Glomerular visceral epithelial cell (primary cell): Measurements from ENCODE around the gene IL34.
A peak's percentile ranks its signal among the peaks of the same experiment; 100 is the strongest.

ENCODE experiments used
- DNase-seq: peaks from one replicate; pipeline ENCODE4 v3.0.0-alpha.2; 2016; ENCODE audit errors: extremely low spot score

The IL34 gene

DNA sequence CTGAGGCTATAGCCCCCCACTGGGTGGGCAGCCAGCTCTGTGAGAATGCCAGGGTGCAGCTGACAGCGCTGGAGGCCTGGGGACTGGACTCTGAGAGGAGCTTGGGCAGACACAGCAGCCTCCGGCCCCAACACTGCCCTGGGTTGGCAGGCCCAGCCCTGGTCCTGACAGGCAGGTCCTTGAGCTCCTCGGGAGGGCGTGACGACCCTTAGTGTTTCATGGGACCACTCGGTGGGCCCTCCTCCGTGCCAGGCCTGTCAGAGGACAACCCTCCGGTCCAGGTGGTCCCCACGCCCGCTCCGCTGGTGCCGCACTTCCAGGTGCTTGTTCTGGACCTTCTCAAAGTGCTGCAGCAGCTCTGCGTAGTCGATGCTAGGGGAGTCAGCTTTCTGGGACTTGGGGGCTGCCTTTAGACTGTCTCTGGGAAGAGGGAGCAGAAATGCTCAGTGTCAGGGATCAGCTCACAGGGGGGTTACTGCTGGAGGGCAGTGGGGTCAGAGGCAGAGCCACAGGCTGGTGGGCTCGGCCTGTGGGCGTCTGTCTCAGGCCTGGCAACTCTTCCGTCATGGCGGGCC lies 41.4 kb downstream of the IL34 start:
- no peak for DNase-seq

DNA sequence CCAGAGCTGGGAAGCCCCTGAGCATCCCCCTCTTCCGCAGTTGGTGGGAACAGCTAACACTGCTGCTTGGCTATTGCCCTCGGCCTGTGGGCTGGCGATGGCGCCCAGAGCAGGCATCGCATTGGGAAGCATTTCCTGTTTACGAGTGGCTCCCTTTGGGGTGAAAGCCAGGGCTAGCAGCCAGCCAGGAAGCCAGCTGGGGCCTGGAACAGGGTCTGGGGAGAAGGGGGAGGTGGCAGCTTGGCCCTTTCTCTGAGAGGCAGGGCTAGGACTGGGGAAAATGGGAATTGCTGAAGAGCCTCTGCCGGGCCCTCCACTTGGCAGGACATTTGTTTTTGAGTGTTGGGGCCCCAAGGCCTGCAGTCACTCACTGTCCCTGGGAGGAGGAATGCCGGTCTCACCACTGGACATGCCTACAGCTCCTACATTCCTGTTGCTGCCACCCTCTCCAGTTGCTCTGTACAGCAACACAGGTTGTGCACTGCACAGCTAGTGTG lies 41.9 kb downstream of the IL34 start:
- no peak for DNase-seq

GRCh38 chr16:70689035-70689969 lies 42.9 kb downstream of the IL34 start:
- no peak for DNase-seq

DNA sequence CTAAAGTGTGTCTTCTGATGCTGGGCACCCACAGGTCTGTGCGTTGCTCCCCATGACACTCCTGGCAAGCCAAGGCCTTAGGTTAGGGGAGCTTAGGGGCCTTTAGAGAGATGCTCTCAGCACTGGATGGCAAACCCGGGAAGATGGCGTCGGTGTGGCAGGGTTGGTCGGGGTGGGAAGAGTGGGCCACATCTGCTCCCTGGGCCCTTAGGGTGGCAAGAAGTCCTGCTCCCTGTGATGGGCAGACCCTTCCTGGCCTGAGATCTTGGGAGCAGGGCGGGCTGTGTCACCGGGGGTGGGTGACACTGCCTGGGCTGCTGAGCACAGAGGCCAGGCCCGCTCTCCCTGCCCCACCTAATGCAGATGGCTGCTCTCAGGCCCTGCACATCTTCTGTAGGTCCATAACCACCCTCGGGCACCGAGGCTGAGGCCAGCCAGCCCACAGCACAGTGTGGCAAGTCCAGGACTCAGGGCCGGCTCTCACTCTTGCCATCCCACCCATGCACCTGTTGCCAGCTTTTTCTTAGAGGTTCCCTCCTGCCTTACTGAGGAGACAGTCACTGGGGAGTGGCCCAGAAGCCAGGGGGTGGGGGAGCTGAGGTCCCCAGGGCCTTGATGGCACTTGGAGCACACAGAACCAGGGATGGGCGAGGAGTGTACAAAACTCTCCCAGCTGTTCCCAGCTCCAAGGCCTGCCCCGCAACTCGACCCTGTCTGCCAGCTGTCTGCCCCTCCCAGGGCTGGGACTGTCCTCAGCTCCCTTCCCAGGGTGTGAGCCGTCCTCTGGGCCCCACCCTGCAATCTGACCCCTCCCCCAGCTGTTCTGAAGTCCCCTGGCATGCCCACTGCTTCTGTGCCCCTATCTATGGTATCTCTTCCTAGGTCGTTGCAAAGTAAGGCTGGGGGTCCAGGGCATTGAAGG lies 43.9 kb downstream of the IL34 start:
- DNase-seq, result no peak

DNA sequence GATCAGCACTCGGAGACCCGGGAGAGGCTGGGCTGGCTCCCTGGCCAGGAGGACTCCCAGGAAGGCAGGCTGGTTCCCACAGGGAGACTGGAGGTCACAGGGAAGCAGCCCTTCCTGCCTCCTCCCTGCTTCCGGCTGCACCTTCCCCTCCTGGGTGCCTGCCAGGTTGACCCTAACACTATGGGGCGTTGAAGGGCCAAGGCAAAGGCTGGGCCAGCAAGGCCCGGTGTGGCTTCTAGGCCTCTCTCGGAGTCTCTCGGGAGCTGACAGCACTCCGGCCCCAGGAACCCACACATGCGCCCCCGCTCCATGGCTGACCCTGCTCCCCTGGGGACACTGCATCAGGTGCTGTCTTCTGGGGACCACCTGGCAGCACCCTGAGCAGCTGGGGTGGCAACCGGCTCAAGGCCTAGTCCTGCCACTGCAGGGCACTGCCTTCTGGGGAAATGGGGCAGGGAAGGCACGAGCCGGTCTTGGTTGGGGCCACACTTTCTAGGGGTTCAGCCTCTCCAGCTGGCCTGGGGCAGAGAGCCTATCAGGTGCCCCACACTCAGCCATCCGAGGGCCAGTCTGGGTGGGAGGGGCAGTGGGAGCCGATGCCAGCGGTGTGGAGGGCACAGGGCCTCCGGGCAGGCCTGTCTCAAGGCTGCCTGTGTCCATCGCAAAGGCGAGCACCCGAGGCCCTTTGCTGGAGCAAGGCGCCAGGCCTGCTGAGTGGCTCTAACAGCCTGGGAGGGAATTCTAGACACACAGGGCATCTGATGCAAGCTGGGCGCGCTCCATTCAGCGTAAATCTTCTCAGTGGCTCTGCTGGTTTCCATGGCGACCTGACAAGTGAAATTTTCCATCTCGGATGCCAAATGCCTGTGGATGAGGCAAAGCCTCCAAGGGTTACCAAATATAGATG lies 45.1 kb downstream of the IL34 start:
- no peak for DNase-seq

- no peak for DNase-seq
Observed at GRCh38 chr16:70692130-70692872, 45.9 kb downstream of the IL34 start.

DNA sequence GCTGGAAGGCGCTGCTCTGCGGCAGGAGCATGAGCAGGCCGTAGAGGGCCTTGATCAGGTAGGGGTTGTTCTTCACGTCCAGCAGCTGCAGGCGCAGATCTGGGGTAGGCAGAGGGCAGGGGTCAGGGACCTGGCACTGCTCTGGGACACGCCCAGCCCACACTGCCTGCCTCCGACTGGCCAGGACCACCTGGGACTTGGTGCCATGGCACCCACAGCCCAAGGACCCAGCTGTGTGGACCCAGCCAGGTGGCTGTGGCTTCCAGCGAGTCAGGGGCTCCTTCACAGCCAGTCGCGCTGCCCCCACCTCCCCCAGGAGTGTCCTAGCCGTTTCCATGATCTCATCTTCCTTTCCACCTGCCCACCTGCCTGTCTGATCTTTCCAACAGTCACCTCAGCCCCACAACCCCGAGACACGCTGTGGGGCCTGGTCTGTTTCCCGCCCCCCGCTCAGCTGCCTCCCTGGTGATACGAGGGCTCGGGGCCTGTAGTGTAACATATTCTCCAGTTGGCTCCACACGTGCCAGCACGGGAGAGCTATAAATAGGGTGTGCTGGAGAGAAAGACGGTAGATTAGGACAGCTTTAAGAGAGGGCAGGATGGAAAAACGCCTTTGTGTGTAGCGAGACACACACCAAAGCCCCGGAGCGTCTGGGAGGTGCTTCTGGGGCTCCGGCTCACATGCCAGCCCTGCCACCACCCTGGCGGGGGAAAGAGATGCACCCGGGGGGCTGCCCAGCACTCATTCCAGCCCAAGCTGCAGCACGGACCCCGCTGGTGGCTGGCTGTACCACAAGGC lies 46.7 kb downstream of the IL34 start:
- no peak for DNase-seq

GRCh38 chr16:70694088-70694867 lies 47.9 kb downstream of the IL34 start:
- DNase-seq, result peak; percentile 91

DNA sequence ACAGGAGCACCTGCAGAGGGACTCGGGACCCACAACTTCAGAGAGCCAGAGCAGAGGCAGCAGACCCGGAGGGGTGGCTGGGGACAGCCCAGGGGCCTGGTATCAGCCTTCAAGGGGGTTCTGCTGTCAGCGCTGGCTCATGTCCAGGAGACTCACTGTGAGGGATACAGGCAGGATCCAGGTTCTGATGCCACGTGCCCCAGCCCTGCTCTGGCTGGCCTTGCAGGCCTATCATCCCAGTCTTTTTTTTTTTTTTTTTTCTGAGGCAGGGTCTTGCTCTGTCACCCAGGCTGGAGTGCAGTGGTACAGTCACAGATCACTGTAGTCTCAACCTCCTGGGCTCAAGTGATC lies 48.5 kb downstream of the IL34 start:
- peak; percentile 27 for DNase-seq

DNA sequence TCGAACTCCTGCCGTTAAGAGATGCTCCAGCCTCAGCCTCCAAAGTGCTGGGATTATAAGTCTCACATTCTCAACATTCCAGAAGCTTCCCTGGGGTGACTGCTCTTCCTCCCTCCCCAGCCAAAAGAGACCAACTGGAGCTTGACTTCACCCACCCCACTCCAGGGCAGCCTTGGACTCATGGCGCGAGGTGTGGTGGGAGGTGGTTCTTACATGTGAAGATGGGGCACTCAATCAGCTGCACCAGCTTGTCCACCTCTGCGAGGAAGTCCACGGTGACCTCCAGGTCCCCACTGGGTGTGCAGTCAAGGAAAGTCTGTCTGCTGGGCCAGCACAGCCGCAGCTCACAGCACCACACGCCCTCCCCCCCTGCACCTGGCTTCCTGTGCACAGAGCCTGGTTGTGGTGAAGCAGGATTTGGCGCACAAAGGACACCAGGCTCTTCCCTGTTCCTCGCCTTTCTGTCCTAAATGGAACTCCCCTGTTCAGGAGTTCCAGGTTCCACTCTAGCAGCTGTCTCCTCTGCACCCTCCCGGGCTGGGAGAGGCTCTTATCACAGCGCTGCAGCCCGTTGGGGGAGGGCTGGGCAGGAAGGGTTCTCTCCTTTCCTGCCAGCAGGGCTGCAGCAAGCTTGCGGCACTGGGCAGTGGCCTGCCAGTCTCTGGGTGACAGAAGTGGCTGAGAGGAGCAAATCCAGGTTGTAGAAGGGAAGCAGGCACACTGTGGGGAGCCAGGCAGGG lies 49.1 kb downstream of the IL34 start:
- peak; percentile 74 for DNase-seq

- DNase-seq, result no peak
Observed at GRCh38 chr16:70696355-70696754, 50.0 kb downstream of the IL34 start.

GRCh38 chr16:70696952-70697593 lies 50.7 kb downstream of the IL34 start:
- DNase-seq, result peak; percentile 12

DNA sequence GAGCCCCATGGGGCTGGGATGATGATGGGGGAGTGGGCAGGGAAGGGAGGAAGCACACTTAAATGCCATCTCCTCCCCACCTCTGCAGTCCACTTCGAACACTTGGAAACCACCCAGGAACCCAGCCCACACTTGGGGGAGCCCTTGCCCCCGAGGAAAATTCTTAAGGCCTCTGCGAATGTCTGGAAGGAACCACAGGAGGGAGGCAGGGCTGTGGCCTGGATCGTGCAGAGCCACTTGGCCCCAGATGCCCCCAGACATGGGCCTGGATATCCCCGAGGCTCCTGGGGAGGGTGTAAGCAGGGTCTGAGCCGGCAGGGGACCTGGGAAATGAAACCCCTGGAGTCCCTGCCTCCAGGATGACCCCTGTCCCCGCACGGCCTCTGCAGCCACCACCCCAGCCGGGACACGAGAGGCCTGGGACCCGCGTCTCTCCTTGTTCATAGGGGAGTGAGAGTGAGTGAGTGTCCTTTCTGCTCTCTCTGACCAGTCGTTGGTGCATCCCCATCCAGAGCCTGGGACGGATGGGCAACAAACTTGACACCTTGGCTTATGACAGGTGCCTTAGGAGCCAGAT lies 51.3 kb downstream of the IL34 start:
- peak; percentile 42 for DNase-seq

GRCh38 chr16:70698901-70699300 lies 52.5 kb downstream of the IL34 start:
- no peak for DNase-seq

DNA sequence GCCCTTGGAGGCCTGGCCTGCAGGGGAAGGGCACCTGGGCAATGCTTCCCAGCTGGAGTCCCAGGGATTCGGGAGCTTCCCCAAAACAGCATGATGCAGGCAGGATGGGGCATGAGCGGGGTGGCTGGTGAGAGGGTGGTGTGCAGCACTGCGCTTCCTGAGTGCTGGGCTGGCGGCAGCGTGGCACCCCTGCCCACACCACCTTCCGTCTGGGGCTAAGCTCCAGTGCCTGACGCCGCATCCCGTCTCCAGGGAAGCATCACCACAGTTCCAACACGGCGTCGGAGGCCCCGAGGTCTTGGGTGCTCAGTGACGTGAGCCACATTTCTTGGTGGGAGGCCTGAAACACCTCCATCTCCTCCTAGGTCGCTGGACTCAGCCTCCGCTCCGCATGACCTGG lies 53.3 kb downstream of the IL34 start:
- no peak for DNase-seq

GRCh38 chr16:70700101-70701020 lies 54.0 kb downstream of the IL34 start:
- no peak for DNase-seq
